ENCODE data around the gene GRPEL1. TPM values are rescaled to one million over a fixed set of nuclear protein-coding genes. Genes with fewer than 3 reads are reported as not detected.
A peak's percentile ranks its signal among the peaks of the same experiment; 100 is the strongest.

The GRPEL1 gene
- polyA plus RNA-seq, 3 donors: 44.1 to 49.6 (median 45.4) TPM

- Histone ChIP-seq H3K4me2 (replicated peaks; ENCODE audit: extremely low read depth, low read length, poor library complexity, severe bottlenecking) (no peak overlapping the region), H3K9me3 (replicated peaks in 1 of 2; ENCODE audit: control insufficient read depth in 1 of 2, insufficient read depth in 1 of 2, low read length in 2 of 2) (no peaks in the 10 kb centered on the region), H3K4me3 (replicated peaks in 1 of 3; ENCODE audit: low read depth in 2 of 3, low read length in 3 of 3) (no peak overlapping the region), H2AFZ (ENCODE audit: insufficient read depth, low read depth, low read length, poor library complexity, severe bottlenecking) (no peak overlapping the region), H3K27ac (ENCODE audit: low read depth in 1 of 2, low read length in 2 of 2) (no peak overlapping the region), H3K4me1 (ENCODE audit: control insufficient read depth in 1 of 2, insufficient read depth in 2 of 2, low read length in 2 of 2) (peaks cover 1 to 3% of the 10 kb centered on the region in 2 donors), H4K20me1 (ENCODE audit: insufficient read depth, low read length) (no peaks in the 10 kb centered on the region), H3K36me3 (replicated peaks in 1 of 2; ENCODE audit: control insufficient read depth in 1 of 2, insufficient read depth in 2 of 2, low read length in 2 of 2) (no peaks in the 10 kb centered on the region), H3K27me3 (ENCODE audit: control insufficient read depth in 2 of 2, insufficient read depth in 2 of 2, low read length in 2 of 2) (peaks cover 0 to 12% of the 10 kb centered on the region in 2 donors), H3K9ac (ENCODE audit: insufficient read depth, low read length, poor library complexity, severe bottlenecking) (no peak overlapping the region), H3K79me2 (ENCODE audit: insufficient read depth, low read length) (no peaks in the 10 kb centered on the region)
- Mint-ChIP-seq H3K4me3 (peak overlapping the region in 1 of 2 donors; percentile 46), H3K9me3 (peaks cover 0 to 4% (median 0%) of the 10 kb centered on the region in 7 donors), H3K4me1 (peaks cover 7% of the 10 kb centered on the region), H3K36me3 (no peaks in the 10 kb centered on the region), H3K27ac (no peak overlapping the region), H3K27me3 (ENCODE audit: low read depth in 3 of 3) (peaks cover 26 to 34% (median 32%) of the 10 kb centered on the region in 3 donors)
- intact Hi-C loops (cut with micrococcal nuclease): loop anchor here (5.0 kb wide), 2 partner anchors 87 to 357 kb away; partner anchors contain the start of gene BLOC1S4 (in 1 of the 2)
- WGBS (ENCODE audit: insufficient coverage): 68% methylated on average over 7 of the region's 9 CpGs
- no peak for DNase-seq
- TF ChIP-seq CTCF (IDR thresholded peaks at IDR 0.05): no peak
Observed at GRCh38 chr4:7074426-7074825, 6.6 kb upstream of the GRPEL1 start.

- TF ChIP-seq CTCF (IDR thresholded peaks at IDR 0.05): no peak
- no peaks in the 10 kb centered on the region for H3K36me3 ChIP-seq (replicated peaks in 1 of 2; ENCODE audit: control insufficient read depth in 1 of 2, insufficient read depth in 2 of 2, low read length in 2 of 2)
- H3K4me1 ChIP-seq (ENCODE audit: control insufficient read depth in 1 of 2, insufficient read depth in 2 of 2, low read length in 2 of 2): peaks cover 7 to 8% of the 10 kb centered on the region in 2 donors
- intact Hi-C loops (cut with micrococcal nuclease): loop anchor here (5.0 kb wide), 2 partner anchors 86 to 356 kb away; partner anchors contain the start of gene BLOC1S4 (in 1 of the 2)
- H3K4me3 Mint-ChIP-seq: no peak overlapping the region
- no peaks in the 10 kb centered on the region for H4K20me1 ChIP-seq (ENCODE audit: insufficient read depth, low read length)
- H3K27ac ChIP-seq (ENCODE audit: low read depth in 1 of 2, low read length in 2 of 2): no peak overlapping the region
- H3K79me2 ChIP-seq (ENCODE audit: insufficient read depth, low read length): no peaks in the 10 kb centered on the region
- peaks cover 26 to 36% (median 34%) of the 10 kb centered on the region in 3 donors for H3K27me3 Mint-ChIP-seq (ENCODE audit: low read depth in 3 of 3)
- no peaks in the 10 kb centered on the region for H3K9me3 ChIP-seq (replicated peaks in 1 of 2; ENCODE audit: control insufficient read depth in 1 of 2, insufficient read depth in 1 of 2, low read length in 2 of 2)
- H3K27ac Mint-ChIP-seq: no peak overlapping the region
- peak in 2 of 3 donors; percentile 19 to 36 for DNase-seq
- peaks cover 0 to 18% of the 10 kb centered on the region in 2 donors for H3K27me3 ChIP-seq (ENCODE audit: control insufficient read depth in 2 of 2, insufficient read depth in 2 of 2, low read length in 2 of 2)
- H3K36me3 Mint-ChIP-seq: no peaks in the 10 kb centered on the region
- no peaks in the 10 kb centered on the region for H3K9me3 Mint-ChIP-seq
- no peak overlapping the region for H2AFZ ChIP-seq (ENCODE audit: insufficient read depth, low read depth, low read length, poor library complexity, severe bottlenecking)
- H3K9ac ChIP-seq (ENCODE audit: insufficient read depth, low read length, poor library complexity, severe bottlenecking): no peak overlapping the region
- H3K4me3 ChIP-seq (replicated peaks in 1 of 3; ENCODE audit: low read depth in 2 of 3, low read length in 3 of 3): no peak overlapping the region
- no peak overlapping the region for H3K4me2 ChIP-seq (replicated peaks; ENCODE audit: extremely low read depth, low read length, poor library complexity, severe bottlenecking)
- peaks cover 9% of the 10 kb centered on the region for H3K4me1 Mint-ChIP-seq
- 77% methylated on average over 16 of the region's 18 CpGs for WGBS (ENCODE audit: insufficient coverage)
Observed at GRCh38 chr4:7073526-7074390, 5.9 kb upstream of the GRPEL1 start.

Measured in CD14-positive monocyte (primary cell).